Hindlimb muscle (tissue), 1 donor: ENCODE measurements around the gene IRAK1. TPM values are rescaled to one million over a fixed set of nuclear protein-coding genes. Genes with fewer than 3 reads are reported as not detected.

Experiments used
- DNase-seq: peaks from one replicate; pipeline ENCODE4 v3.0.0-alpha.2; 2013
- polyA plus RNA-seq: library from polyadenylated mRNA; unstranded; fragments of 120-200 nt; gene quantifications from one replicate; pipeline ENCODE4 v1.2.1, GENCODE V29; 2013; ENCODE audit not compliant: insufficient read length

The IRAK1 gene
- polyA plus RNA-seq, 1 donor, result 46.3 TPM

DNA sequence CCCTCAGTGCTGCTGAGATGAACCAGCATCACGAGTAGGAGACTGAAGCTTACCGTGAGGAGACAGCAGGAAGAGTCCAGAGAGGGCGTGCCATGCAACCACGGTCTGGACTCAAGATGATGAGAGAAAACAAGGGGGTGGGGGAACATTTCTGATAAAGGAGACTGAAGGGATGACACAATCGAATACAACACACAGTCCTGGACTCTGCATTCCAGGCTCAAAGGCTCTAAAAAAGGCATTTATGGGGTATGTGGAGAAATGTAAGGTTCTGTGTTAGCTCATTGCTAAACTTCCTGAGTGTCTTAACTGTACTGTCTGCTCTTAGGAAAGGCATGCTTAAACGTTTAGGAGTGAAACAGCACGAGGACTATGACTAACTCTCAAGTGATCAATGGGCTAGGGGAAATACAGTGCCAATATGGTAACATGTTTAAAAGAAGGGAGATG is 20.6 kb upstream of the IRAK1 start:
- no peak for DNase-seq

DNA sequence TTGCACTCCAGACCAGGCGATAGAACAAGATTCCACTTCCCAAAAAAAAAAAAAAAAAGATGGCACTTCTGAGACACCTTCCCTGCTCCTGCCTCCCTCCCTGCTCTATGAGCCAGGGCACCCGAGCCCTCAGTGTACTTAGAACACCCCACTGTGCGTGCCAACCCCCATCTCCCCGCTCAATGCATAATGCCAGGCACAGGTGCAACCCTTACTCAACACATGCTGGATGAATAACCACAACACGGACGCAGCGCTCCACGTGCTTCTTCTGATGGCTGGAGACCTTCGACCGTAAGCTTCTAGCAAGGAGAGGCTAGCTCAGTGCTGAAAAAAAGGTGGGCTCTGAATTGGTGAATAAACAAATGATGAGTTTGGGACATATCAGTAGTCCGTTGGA is 19.9 kb upstream of the IRAK1 start:
- DNase-seq, result no peak

DNA sequence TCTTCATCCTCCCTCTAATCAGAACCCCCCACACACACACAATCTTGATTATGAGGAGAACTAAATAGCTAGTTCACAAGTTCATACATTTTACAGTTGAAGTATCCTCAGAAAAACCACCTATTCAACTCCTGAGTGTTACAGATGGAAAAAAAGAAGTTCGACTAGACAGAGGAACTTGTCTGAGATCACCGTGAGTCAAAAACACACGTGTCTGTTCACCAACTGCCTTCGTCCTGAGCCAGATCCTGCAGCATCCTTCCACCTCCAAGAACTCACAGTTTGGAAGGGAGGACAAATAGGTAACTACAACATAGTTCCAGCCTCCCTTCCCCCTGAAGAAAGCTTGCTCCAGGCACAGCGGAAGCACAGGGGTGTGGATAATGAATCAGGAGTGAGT is 19.0 kb upstream of the IRAK1 start:
- DNase-seq, result no peak

DNA sequence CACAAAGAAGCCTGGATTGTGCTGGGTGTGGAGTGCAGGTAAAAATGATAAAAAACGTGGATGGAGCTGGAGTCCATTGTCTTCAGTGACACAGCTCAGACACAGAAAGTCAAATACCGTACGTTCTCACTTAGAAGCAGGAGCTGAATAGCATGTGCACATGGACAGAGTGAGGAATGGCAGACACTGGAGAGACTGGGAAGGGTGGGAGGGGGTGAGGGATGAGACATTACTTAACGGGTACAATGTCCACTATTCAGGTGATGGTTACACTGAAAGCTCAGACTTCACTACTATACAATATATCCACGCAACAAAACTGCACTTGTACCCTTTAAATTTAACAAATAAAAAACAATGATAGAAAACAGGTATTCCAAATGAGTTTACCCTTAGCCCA is 18.1 kb upstream of the IRAK1 start:
- no peak for DNase-seq

DNA sequence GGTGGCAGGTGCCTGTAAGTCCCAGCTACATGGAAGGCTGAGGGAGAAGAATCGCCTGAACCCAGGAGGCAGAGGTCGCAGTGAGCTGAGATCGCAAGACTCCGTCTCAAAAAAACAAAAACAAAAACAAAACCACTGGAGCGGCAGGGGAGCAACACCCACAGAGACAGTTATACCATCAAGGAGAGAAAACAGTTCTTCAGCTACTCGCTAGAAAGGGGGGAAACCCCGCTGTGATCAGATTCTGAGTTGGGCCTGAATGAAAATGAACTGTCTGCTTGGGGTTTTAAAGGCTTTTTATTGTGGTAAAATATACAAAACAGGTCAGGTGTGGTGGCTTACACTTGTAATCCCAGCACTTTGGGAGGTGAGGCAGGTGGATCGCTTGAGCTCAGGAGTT is 16.8 kb upstream of the IRAK1 start:
- DNase-seq, result no peak

DNA sequence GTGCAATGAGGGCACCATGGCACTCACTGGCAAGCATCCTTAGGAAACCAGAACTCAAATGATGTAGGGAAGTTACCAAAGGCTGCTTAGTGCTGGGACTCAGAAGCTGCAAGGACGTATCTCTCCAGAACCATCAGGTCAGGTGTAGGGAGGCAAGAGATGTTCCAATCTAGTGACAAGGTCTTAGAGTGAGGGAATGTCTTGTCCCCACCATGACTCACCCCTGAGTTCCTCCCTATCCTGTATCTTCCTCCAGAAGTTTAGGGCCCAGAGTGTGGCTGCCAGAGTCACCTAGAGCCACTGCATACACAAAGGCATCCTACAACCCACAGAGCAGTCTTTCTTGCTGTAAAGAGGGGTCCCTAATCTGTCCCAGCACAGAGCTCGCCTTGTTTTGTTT is 14.1 kb upstream of the IRAK1 start:
- DNase-seq, result no peak

DNA sequence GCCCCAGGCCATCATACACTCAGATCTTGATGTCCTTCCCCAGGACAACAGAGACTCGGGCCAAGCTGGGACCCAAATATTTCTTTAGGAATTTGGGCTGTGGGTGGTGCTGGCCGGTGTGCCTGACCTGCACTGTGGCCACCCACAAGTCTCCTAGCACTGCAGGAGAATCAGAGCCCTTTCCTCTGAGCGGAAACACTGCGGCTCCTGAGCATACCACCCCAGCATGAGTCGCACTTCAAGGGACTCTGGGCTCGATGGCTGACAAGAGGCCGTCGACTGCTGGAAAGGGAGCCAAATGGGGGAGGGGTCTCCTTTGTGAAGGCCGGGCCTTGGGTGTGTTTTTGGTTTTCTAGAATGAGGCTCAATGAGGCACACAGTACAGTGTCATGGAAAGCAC is 13.0 kb upstream of the IRAK1 start:
- no peak for DNase-seq

DNA sequence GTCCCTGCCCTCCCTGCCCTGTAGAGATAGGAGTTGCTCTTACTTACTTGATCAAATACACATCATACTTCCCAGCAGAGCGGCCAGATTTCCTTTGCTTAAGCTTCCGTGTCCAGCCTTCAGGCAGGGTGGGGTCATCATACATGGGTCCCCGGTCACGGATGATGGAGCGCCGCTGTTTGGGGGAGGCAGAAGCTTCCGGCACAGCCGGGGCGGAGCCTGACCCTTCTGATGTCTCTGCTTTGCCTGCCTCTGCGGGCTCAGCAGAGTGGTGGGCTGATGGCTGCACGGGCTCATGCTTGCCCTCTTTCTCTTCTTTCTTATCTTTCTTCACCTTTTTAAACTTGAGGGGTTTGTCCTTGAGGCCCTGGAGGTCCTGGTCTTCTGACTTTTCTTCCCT is 12.5 kb upstream of the IRAK1 start:
- no peak for DNase-seq

DNA sequence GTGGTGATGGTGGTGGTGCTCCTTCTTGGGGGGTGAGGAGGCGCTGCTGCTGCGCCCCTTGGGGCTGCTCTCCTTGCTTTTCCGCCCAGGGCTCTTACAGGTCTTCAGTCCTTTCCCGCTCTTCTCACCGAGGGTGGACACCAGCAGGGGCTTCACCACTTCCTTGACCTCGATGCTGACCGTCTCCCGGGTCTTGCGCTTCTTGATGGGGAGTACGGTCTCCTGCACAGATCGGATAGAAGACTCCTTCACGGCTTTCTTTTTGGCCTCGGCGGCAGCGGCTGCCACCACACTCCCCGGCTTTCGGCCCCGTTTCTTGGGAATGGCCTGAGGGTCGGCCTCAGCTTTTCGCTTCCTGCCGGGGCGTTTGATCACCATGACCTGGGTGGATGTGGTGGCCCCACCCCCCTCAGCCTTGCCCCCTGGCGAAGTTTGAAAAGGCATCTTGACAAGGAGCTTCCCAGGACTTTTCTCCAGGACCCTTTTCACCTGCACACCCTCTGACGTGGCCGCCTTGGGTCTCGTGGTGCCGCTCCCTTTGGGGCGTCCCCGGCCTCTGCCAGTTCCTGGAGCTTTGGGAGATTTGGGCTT is 11.1 kb upstream of the IRAK1 start:
- DNase-seq, result no peak

DNA sequence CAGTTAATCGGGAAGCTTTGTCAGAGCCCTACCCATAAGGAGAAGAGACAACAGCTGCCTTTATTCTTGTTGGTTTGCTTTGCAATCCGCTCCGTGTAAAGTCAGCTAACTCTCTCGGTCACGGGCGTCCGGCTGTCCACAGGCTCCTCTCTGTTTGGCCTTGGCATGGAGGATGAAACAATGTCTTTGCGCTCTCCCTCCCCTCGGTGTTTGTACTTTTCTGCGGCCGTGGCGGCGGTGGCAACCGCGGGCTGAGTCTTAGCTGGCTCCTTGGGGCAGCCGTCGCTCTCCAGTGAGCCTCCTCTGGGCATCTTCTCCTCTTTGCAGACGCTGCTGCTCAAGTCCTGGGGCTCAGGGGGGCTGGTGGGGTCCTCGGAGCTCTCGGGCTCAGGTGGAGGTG is 10.6 kb upstream of the IRAK1 start:
- DNase-seq, result no peak

DNA sequence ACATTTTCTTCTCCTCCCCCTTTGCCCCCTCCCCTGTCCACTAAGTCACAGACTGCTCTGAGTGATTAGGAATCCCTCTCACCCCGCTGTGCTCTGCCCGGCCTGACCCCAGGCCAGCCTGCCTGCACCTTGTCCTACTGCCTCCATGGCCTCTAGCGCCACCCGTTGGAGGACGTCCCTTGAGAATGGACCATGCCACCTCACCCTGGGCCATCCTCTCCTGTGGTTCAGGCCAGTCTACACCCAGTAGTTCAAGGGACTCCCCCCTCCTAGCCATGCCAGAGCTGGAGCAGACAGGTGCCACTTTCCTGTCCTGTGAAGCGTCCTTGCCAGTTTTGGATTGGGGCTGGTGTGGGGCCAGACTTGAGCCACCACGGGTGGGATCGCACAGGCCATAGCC is 9.7 kb upstream of the IRAK1 start:
- DNase-seq, result no peak

DNA sequence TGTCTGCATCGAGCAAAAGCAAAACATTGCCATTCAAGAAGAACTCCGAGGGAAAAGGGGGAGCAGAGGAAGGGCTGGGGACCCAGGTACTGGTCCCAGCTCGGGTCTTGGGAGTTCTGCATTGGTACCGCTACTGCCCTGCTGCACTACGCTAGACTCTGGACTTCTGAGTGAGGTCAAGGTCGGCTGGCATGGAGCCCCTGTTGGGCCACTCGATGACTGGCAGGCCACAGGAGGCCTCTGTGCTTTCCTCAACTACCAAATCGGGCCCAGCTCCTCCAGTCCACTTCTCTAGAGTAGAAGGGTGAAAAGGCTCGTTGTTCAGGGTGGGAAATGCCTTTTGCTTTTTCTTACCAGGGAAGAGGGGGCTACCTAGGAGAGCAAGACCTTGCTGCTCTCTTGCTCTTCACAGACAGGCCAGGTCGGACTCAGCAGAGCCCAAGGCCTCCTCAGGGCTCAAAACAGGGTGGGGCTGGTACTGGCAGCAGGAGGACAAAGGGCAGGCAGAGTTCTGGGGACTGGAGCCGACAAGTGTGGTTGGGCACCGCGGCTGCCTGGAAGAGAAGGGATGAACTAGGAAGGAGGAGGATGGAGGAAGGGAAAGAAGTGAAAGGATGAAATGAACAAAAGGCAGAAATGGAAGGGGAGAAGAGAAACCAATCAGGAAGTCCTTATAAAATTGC is 8.9 kb upstream of the IRAK1 start:
- DNase-seq, result no peak

DNA sequence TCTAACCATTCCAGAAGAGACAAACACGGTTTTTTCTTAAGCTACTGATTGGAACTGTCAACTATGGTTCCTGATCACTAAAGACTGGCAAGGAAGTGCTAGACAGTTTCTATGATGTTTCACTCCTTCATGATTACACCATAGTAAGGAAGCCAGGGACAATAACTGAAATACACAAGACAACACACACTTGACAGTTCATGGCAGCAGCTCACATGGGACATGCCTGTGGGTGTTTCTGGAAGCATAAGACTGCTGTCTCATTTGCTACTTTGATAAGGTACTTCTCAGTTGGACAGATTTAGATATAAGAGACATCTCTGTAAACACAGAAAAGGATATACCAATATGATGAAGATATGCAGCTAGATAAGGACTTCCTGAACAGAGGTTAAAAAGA is 8.3 kb upstream of the IRAK1 start:
- no peak for DNase-seq

DNA sequence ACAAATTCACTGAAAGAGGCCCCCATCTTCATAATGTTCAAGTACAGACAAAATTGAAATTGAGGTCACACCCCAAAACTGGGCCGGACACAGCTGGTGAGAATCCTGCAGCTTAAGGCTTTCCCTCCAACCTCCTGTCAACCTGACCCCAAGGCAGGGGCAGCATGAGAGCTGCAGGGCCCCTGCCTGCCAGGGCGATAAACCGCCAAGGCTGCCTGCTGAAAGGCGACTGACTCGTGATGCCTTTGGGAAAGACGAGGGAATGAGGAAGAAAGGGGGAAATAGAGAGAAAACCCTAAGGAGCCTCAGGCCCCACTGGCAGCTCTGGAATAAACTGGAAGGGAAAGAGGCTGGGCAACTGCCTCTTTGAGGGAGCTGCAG is 7.3 kb upstream of the IRAK1 start:
- no peak for DNase-seq

DNA sequence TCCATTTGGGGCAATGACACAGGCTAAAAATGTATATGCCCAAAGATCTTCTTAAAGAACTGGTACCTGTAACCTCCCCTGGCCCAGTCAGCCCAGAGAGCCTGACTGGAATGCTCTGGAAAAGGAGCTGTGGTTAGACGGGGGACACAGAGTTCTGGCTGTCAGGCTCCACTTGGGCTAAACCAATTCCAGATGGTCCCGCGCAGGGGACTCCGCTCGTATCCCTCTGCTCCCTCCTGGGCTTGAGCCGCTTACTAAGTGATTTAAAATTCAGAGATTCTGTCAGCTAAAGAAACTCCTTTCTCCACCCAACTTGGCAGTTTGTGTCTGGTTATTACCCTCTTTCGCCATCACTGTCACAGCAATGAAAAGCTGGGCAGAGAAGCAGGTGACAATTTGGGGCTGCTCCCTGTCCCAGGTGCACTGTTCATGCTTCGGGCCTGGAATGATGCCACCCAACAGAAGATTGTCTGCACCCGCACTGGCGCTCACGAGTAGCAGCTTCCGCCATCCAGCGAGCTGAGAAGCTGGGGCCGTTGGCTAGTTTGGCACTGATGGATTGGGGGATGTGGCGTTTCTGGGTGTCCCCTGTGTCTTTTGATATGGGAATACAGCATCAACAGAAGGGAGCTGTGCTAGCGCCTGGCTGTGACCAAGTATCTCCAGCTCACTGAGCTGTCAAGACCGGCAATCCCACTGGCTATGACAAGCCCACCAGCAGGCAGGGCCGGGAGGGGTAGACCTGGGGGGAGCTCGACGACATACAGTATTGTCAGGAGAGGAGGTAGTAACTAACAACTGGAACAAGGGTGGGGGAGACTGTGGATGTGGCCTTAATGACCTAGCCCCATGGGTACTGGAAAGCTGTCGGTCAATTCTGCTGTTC is 6.7 kb upstream of the IRAK1 start:
- no peak for DNase-seq

DNA sequence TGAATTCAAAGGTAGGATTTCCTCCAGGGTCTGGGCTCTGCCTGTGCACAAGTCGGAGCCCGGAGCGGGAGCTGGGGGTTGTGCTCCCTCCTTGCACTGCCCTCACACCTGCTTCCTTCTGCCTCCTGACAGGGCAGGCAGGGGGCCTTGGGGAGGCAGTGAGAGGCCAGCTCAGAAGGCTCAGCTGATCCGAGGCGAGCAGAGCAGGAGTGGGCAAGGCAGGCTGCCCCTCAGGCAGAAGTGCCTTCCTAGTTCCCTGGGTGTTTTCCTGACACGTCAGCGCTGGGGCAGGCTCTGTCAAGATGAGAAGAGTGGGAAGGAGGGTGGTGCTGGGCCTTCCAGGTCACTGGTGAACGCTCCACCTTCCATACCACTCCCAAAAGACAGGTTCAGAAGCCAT is 5.5 kb upstream of the IRAK1 start:
- DNase-seq, result no peak

DNA sequence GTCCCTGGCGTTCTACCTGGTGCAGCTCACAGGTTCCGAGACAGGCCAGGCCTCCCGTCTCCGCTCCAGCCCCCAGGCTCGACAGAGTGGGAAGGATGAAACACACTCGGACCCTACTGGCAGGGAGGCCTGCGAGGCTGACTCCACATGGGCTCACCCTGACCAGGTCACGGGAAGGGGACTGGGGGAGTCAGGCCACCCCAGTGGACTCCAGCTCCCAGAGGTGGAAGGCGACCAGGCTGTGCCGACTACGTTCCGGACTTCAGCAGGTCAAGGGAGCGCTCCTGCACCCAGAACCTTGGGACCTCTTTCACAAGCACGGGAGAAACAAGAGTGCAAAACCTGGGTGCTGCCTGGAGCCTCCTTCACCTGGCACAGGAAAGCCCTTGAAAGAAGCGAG is 4.6 kb upstream of the IRAK1 start:
- no peak for DNase-seq

DNA sequence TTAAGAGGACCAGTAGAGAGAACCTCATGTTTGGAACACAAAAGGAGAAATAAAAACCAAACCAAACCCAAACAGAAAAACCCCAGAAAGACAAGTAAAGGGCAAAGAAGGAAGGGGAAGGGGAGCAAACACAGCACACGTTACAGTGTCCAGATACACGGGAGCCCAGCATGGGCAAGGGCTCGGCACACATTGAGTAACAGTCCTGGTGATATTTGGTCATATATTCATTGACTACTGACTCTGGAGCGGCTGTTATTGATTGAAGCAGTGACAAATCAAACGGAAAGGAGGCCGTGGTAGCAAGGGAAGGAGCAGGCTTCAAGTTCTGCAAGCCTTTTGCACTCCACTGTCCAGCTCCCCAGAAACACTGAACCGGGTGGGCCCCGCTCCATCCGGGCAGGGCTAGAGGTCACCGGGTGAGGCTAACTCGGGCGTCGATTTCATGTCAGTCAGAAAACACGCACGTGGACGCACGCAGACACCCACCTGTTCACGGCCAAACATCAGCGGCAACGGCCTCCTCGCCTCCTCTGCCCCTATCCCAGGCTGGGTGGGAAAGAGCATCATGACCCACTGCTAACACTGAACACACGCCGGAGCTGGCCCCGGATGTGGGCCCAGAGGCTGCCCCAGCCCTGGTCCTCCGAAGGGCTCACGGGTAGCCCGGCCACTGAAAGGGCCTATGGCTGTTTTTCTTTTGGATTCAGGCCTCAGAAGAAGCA is 3.7 kb upstream of the IRAK1 start:
- no peak for DNase-seq

DNA sequence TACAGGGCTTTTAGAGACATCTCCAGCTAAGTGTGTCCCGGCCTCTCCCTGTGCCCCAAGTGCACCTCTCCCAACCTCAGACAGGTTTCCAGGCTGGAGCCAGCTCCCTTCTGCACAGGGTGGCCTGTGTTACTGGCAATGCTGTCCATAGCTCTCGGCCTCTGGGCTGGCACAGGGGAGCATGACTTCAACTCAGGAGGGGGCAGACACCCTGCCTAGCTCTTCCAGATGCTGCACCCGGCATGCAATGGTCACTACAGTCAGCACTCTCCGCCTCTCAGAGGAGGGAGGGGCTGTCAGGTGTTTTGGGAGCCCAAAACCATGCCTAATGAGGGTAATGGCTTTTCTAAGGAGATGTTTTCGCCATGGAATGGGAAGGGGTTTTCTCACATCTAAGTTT is 2.4 kb upstream of the IRAK1 start:
- DNase-seq, result no peak

DNA sequence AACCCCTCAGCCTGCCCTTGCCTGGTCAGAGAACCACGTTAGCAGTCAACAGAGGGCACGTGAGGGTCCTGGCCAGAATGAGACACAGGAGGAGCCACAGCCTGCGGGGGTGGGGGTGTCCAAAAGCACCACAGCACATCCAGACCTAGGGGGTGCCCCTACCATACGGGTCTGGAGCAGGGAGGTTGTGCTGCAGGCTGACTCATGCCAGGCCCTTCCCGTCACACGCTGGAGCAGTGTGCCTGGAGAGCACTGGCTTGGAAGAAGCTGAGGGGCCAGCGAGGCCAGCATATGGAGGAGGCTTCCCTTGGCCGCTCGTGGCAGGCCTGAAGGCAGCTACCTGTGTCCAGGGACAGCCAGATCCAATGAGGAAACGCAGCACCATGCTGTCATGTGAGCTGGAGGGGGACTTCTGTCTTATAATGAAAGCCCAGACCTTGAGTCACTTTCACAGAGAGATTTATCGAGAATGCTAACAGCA is 1.5 kb upstream of the IRAK1 start:
- DNase-seq, result no peak

DNA sequence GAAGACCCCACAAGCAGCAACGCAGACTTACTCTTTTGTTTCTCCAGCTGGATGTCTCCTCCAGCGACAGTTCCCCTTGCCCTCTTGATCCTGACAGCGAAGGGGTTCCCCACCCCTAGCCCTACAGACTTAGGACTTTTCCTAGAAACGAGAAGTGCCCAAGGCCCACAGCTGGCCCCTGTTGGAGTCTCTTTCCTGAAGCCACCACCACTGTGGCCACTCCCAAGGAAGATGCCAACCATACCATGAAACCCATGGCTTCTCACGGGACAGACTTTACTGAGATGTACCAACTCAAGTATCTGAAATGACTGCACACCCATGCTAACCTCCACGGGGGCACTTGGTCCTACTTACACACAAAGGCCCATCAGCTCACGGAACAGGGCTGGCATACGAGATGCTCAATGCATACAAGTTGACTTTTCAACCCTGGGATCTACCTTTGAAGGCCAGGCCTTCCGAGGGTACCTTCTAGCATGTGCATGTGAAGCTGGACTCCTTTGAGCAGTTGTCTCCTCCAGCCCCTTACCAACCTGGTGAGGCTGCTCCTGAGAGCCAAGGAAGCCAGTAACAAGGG is 924 bp upstream of the IRAK1 start:
- DNase-seq, result no peak

DNA sequence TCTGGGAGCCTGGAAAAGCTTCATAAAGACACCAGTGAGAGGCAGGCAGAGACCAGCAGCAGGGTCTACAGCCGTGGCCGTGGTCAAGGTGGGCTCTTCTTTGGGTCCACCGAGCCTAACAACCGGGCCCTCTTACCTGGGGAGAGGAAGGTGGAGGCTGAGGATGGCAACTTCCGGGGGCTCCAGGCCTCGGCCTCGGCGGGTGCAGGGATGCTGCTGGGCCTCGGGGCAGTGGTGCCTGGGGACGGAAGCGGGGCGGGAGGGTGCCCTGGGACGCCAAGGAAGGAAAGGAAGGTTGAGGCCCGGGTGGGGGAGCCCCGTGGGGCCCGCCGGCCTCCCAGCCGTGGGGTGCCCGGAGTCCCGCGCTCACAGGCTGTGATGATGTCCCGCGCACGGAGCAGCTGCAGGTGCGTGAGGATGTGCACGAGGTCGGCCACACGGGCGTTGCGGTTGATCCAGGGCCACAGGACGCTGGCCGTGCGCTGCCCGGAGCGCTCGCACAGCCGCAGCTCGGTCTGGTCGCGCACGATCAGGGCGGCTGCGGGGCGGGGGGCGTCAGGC is 561 bp downstream of the IRAK1 start:
- no peak for DNase-seq
